Testis (tissue), 2 donors: ENCODE data around the gene SPRN.

Experiments used
- CTCF ChIP-seq, 3 experiments: fragments of 450-650 bp in 2 of 3; fragments of 200-600 bp in 1 of 3; sonication (generic) in 1 of 3; IDR thresholded peaks; one replicate each; pipeline ENCODE4 v1.5.1; 2016 to 2019; ENCODE audit warnings: antibody characterized with exemption in 3 of 3, mild to moderate bottlenecking in 2 of 3, moderate library complexity in 1 of 3
- POLR2A ChIP-seq: fragments of 450-650 bp; IDR thresholded peaks from one replicate; pipeline ENCODE4 v1.6.1; 2017; ENCODE audit warnings: antibody characterized with exemption, mild to moderate bottlenecking, moderate library complexity

GRCh38 chr10:133471300-133472109 lies 47.1 kb upstream of the SPRN start:
- TF ChIP-seq CTCF (IDR thresholded peaks at IDR 0.05) (no peak), POLR2A (no peak)
